Cerebellar cortex (tissue), 1 donor: ENCODE measurements around the gene GCFC2.
"Not testable (repeated sequence)": the region's sequence is repeated elsewhere in the genome, so short reads cannot be mapped to it uniquely, and the experiment has no call there.

ENCODE experiments used
- DNase-seq: peaks from one replicate; pipeline ENCODE4 v3.0.0-alpha.2; 2015; ENCODE audit warnings: low spot score

The GCFC2 gene

GRCh38 chr2:75679556-75679955, 31.2 kb downstream of the GCFC2 start:
- DNase-seq = no peak

DNA sequence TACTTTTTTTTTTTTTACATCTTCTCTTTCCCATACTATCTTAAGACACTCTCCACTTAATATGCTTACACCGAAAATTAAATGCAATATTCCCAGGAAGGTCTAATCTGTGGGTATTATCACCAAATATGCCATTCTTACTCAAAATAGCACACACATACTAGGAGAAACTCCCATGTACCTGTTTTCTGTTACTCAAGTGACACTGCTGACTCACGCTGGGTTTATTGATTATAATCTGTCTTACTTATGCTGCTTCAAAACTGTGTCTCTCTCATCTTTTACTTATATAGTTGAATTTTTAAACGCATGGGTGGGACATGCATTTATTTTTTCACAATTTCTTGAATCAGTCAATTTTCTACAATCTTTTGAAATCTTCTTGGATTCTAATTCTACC, 34.3 kb downstream of the GCFC2 start:
- no peak for DNase-seq

GRCh38 chr2:75675908-75676307, 34.8 kb downstream of the GCFC2 start:
- DNase-seq = no peak

DNA sequence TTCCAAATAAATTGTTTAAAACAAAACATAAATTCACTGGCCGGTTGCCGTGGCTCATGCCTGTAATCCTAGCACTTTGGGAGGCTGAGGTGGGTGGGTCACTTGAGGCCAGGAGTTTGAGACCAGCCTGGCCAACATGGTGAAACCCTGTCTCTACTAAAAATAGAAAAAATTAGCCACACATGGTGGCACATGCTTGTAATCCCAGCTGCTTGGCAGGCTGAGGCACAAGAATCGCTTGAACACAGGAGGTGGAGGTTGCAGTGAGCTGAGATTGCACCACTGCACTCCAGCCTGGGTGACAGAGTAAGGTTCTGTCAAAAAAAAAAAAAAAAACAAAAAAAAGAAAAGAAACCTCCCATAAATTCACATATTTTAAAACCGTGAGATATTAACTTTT, 35.3 kb downstream of the GCFC2 start:
- not testable (repeated sequence) for DNase-seq

DNA sequence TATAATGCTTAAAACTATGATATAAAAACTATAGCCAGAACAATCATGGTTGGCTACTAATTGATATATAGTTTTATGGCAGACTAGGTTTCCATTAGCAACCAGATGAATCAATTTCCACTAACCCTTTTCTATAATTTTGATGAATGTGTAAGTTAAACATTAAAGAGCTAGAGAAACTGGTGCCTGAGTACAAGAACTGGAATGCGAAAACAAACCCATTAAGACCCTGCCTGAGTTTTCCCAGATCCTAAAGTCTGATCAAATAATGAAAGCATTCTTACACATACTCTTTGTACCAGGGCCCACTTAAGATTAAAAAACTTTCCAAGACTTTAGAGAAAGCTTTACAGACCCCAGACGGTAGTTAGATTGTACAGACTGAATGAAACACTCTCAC, 42.8 kb downstream of the GCFC2 start:
- DNase-seq = no peak

GRCh38 chr2:75666911-75667310, 43.8 kb downstream of the GCFC2 start:
- DNase-seq = no peak

DNA sequence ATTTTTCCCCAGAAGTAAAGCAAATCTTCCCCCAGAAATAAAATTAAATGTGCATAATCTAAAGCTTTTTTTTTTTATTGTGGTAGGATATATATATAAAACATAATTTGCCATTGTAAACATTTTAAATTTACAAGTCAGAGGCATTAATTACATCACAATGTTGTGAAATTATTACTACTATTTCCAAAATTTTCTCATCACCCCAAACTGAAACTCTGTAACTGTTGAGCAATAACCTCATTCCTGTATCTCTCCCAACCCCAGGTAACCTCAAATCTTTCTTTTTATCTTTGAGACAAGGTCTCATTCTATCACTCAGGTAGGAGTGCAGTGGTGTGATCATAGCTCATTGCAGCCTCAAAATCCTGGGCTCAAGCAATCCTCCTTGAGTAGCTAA, 52.9 kb downstream of the GCFC2 start:
- DNase-seq = no peak

DNA sequence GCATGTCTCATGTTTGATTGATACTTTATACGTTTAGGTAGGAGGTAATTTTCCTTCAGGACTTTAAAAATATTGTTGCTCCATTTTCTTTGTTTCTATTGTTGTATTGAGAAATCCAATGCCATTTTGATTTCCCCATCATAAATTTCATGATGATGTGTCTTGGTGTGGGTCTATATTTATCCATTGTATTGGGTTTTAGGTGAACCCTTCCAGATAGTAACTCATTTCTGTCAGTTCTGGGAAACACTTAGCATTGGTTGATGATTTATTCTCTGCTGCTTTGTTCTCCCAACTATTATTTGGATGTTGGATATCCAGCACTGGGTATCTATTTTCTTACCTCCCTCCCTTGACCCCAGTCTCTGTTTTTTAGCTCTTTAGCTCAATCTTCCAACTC, 54.2 kb downstream of the GCFC2 start:
- DNase-seq = no peak

GRCh38 chr2:75655861-75656260, 54.9 kb downstream of the GCFC2 start:
- DNase-seq = peak; percentile 59

- DNase-seq = no peak
These were observed 56.7 kb downstream of the GCFC2 start for GRCh38 chr2:75654012-75654411.

DNA sequence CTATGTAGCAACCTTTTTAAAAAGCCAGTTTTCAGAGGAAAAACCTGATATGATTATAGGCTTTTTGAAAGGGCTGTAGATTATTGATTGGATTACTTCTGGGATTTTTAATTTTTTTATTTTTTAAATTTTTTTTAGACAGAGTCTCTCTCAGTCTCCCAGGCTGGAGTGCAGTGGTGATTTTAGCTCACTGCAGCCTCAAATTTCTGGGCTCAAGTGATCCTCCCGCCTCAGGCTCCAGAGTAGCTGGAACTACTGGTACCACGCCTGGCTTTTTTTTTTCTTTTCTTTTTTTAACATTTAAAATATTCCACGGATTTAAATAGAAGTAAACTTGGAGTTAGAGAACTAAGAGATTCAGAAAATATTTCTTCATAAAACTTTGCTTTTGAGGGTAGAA, 62.9 kb downstream of the GCFC2 start:
- DNase-seq = no peak

GRCh38 chr2:75646583-75647425, 63.9 kb downstream of the GCFC2 start, which contains the start of gene MRPL19:
Gene MRPL19 (plus strand): TSS chr2:75646783. CDS start chr2:75646808, 25 bp downstream.
- DNase-seq = peak; percentile 97

DNA sequence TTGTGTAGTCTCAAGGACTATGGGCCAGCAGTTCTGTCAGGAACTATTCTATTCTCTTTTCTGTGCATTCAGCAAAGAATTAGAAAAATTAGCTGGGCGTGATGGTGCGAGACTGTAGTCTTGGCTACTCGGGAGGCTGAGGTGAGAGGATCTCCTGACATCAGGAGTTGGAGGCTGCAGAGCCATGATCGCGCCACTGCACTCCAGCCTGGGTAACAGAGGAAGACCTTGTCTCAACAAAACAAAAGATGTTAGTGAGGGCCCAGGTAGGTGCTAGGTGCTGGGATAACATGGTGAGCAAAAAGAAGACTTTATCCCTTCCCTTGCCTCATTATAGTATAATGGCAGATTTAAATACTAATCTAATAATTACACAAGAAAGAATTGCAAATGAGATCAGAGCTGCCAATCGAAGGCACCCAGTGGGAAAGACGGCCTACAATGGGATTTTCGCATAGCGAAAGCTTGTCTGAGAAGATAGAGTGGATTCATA, 64.6 kb downstream of the GCFC2 start:
- no peak for DNase-seq

DNA sequence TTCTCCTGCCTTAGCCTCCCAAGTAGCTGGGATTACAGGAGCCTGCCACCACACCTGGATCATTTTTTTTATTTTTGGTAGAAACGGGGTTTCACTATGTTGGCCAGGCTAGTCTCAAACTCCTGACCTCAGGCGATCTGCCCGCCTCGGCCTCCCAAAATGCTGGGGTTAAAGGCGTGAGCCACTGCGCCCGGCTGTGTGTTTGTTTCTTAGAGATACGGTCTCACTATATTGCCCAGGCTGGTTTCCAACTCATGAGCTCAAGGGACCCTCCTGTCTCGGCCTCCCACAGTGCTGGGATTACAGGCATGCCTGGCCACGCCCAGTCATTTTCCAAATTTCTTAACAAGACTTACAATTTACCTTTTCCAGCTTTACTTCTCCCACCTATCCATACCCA, 65.1 kb downstream of the GCFC2 start:
- no peak for DNase-seq

DNA sequence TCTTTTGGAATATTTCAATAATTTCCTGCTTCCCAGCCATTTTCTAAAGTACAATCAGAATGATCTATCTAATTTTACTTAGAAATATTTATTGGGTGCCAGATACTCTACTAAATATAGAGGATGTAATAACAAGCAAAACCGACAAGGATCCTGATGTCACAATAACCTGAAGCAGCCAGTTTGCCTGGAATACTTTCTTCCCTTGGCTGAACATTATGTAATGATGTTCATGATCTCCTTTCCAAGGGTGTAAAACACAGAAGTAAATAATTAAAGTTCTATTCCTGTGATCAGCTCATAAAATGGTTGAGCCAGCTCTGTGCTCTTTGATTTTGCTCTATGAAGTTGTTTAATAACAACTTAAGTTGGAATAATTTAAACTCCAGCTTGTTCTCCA, 66.7 kb downstream of the GCFC2 start:
- DNase-seq = no peak

DNA sequence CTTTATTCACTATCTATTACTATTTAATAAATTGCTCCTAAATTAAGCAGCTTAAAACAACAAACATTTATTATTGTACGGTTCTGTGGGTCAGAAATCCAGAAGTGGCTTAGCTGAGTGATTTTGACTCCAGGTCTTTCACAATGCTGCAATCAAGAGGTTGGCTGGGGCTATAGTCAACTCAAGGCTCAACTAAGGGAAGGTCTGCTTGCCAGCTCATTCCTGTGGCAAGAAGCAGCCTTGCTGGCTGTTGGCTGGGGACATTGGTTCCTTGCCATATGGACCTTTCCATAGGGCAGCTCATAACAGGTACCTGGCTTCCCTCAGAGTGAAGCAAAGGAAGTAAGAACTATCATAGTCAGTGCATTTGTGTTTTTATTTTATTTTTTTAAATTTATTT, 69.1 kb downstream of the GCFC2 start:
- DNase-seq = no peak

DNA sequence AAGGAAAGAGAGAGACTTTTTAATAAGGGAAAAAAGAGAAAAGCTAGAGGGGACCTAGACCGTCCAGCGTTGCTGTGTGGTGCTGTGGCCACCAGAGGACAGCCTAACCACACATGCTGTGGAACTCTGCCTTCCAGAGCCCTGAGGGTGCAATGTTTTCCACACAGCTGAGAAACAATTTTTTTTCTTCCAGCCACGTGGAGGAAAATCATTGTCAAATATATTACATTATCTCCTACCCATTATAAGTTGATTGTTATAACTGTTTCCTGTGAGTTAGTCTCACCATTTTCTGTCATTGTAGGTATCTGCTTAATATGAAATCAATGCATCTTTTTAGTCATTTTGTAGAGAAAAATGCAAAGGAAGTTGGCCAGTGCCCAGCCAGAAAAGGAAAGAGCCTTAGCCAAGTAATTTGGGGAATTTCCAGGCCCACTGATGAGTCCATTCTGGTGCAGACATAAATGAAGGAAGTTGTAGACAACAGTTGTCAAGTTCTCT, 70.0 kb downstream of the GCFC2 start:
- DNase-seq = peak; percentile 79

GRCh38 chr2:75637568-75637967, 73.1 kb downstream of the GCFC2 start:
- peak; percentile 9 for DNase-seq

DNA sequence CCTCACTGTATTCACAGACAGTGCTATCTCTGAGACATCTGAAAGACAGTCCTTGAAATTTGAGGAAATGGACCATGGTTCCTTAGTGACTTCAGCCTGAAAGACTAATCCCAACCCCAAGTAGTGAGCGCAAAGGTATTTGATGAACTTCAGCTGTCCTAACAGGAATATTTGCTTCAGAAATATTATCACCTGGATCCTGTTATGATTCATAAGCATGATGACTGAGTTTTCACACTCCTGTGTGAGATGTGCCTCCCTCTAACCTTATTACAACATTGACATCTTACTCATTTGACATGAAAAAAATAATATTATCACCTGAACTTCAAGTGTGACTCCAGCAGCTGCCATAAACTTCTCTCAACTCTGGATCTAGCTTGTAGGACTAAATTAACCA, 75.8 kb downstream of the GCFC2 start:
- no peak for DNase-seq

DNA sequence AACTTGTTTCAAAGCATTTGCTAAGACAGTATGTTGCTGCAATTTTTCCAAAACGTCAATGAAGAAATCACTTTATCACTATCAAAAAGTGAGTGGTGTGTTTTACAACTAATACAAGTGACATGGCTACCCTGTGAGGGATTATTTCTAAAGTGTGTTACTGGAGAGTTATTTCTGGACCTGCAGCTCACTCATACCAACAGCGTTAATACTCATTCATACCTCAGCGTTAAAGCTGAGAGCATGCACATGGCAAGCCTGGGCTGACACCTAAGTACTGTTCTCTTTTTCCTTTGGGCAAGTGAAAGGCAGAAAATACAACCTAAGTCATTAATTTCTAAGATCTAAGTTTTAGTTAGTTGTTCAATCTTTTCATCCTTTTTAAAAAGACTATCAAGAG, 77.1 kb downstream of the GCFC2 start:
- no peak for DNase-seq

DNA sequence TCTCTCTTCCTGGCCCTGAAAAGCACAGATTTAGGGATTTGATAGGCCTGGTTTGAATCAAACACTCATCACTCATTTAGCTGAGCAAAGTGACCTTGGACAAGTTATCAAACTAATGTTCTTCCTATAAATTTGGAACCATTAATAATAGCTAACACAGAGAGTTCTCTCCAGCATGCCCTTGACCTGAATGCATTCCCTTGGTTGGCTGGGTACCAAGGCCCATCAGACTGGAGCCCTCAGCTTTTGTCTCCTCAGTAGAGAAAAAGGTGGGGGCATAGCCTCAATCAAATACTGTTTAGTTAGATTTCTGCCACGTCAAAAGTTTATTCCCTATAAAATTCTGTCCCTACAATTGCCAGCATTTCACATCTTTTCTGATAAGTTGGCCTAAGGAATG, 77.9 kb downstream of the GCFC2 start:
- no peak for DNase-seq

DNA sequence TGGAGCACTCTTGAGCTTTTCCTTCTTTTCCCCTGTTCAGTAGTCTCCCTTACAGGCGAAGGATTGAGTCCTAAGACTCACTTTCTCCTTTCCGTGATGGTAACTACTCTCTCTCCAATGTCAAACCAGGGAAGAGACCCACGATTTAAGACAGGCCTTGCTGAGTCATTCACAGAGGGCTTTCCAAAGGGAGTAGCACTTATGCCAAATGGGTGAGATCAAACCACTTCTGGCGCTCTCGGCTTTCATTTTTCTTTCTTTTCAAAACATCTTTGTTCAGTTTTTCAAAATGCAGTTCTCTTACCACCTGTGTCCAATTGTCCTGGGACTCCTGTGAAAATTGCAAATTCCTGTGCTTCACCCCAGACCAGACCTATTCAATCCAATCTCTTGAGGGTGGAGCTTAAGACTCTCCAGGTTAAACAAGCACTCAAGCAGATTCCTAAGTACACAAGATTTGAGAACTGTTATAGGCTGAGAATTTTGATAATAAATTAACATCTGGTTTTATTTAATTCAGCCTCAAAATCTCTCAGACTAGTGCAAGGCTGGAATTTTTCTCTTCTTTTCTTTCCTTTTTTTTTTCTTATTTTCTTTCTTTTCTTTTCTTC, 78.5 kb downstream of the GCFC2 start:
- DNase-seq = no peak

DNA sequence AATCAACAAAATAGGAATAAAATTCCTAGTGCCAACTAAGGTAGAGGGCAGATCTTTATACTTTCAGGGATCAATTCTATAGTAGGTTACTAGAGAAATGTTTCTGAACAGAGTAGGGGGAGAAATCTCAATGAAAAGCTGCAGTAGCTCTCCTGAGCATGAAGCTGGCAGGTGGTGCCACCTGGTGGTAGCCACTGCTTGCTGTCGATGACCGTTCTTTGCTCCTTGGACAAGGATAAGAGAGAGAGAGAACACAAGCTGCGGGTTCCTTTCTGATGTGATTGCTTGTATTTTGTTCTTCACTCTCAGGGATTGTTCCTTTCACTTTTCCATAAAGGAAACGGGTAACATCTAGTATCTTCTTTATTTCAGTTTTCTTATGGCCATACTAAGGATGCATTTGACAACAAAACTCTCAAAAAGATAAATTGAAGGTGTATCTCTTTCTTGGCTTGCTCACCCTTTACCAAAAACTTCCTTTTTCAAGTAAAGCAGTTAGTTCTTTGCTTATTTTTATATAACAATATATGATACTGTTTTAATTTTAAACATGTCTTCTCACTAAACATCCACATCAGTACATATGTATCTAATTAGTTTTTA, 82.7 kb downstream of the GCFC2 start:
- peak; percentile 86 for DNase-seq
